Chondrocyte (in vitro differentiated cells): ENCODE results near the gene ZNF569. TPM values are rescaled to one million over a fixed set of nuclear protein-coding genes. Genes with fewer than 3 reads are reported as not detected.

Experiments
- DNase-seq: peaks from one replicate; pipeline ENCODE4 v3.0.0; 2021; ENCODE audit warnings: mixed read lengths, low spot score
- H3K27ac Mint-ChIP-seq: one replicate; pipeline ENCODE4 v1.8.0; 2021; ENCODE audit warnings: mild to moderate bottlenecking, moderate library complexity, mixed read lengths; ENCODE audit not compliant: unreplicated experiment
- H3K27me3 Mint-ChIP-seq: 2 replicates; pipeline ENCODE4 v1.8.0; 2021; ENCODE audit warnings: low read depth, mixed read lengths
- H3K36me3 Mint-ChIP-seq: 2 replicates; pipeline ENCODE4 v1.8.0; 2021; ENCODE audit warnings: low read depth, mixed read lengths
- H3K4me1 Mint-ChIP-seq: 2 replicates; pipeline ENCODE4 v1.8.0; 2021; ENCODE audit warnings: low read depth, mild to moderate bottlenecking, mixed read lengths
- H3K4me3 Mint-ChIP-seq: one replicate; pipeline ENCODE4 v1.8.0; 2021; ENCODE audit warnings: mild to moderate bottlenecking, moderate library complexity, mixed read lengths; ENCODE audit not compliant: unreplicated experiment
- H3K9me3 Mint-ChIP-seq: 2 replicates; pipeline ENCODE4 v1.8.0; 2021; ENCODE audit warnings: low read depth, mixed read lengths
- CTCF ChIP-seq: fragments of 200-600 bp; sonication (generic); IDR thresholded peaks from 2 replicates; pipeline ENCODE4 v1.5.0; 2021; ENCODE audit warnings: antibody characterized with exemption, mild to moderate bottlenecking, moderate library complexity
- total RNA-seq: library from RNA; stranded (reverse); gene quantifications from 3 replicates; pipeline ENCODE4 v1.2.1, GENCODE V29; 2021

The ZNF569 gene
- total RNA-seq, 1 donor from 2014 or later: 7.4 TPM

GRCh38 chr19:37470216-37470615 lies 3.0 kb upstream of the ZNF569 start:
- no peak for DNase-seq
- Mint-ChIP-seq H3K4me3 (peak overlapping the region; percentile 99), H3K36me3 (peaks cover 13% of the 10 kb centered on the region), H3K27ac (no peak overlapping the region), H3K27me3 (no peaks in the 10 kb centered on the region), H3K9me3 (peaks cover 10% of the 10 kb centered on the region), H3K4me1 (peaks cover 37% of the 10 kb centered on the region)
- TF ChIP-seq CTCF: no peak

GRCh38 chr19:37468961-37469777 lies 1.9 kb upstream of the ZNF569 start, which contains the start of gene ZNF570:
TSS of gene ZNF570 (plus strand) at chr19:37469356. CDS start at chr19:37470355, 999 bp downstream.
- DNase-seq: peak; percentile 98
- Mint-ChIP-seq H3K4me3 (peak within 1 kb of the TSS; percentile 99), H3K36me3 (peaks cover 19% of the 10 kb centered on the region), H3K27ac (peak within 1 kb of the TSS; percentile 95), H3K4me1 (peaks cover 37% of the 10 kb centered on the region), H3K9me3 (peaks cover 18% of the 10 kb centered on the region), H3K27me3 (no peaks in the 10 kb centered on the region)
- no peak for TF ChIP-seq CTCF

DNA sequence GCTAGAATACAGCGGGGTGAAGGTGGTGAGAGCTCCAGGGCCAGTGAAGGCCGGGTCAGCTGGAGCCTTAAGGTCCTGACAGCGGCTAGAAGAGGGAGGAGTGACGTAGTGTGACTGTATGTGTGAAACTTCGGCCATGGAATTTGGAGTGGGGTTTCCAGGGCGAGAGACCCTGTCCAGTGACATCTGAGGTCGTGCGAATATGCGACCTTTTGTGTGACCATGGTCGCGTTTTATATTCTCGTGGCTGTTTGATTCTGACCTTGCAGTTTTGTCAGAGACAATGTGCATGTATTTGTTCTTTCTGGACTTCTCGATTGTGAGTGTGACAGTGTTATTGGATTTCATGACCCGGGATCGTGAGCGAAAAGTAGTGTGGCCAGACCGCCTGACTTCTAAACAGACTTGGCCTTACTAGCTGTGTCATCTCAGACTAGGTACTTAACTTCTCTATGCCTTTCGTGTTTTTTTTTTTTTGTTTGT lies 405 bp upstream of the ZNF569 start:
- peaks cover 19% of the 10 kb centered on the region for H3K36me3 Mint-ChIP-seq
- TF ChIP-seq CTCF: no peak

DNA sequence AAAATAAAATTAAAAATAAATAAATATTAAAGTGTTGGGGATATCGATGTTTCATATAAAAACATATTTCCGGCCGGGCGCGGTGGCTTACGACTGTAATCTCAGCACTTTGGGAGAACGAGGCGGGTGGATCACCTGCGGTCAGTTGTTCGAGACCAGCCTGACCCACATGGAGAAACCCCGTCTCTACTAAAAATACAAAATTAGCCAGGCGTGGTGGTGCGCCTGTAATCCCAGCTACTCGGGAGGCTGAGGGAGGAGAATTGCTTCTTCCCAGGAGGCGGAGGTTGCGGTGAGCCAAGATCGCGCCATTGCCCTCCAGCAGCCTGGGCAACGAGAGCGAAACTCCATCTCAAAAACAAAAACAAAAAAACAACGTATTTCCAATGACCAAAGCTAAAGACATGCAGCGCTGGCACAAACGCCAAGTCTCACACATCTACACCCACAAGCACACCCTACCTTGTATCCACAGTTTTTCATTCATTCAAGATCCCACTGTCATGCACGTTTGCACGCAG lies 907 bp downstream of the ZNF569 start:
- peak overlapping the region; percentile 99 for H3K4me3 Mint-ChIP-seq
- peak overlapping the region; percentile 98 for H3K27ac Mint-ChIP-seq
- H3K27me3 Mint-ChIP-seq: no peaks in the 10 kb centered on the region
- H3K36me3 Mint-ChIP-seq: peaks cover 19% of the 10 kb centered on the region
- TF ChIP-seq CTCF: no peak
- DNase-seq: no peak
- H3K9me3 Mint-ChIP-seq: peaks cover 18% of the 10 kb centered on the region
- H3K4me1 Mint-ChIP-seq: peaks cover 37% of the 10 kb centered on the region

More for the DNA sequence above, 405 bp upstream of the ZNF569 start:
- Mint-ChIP-seq H3K4me3 (peak overlapping the region; percentile 99), H3K27ac (peak overlapping the region; percentile 98), H3K9me3 (peaks cover 18% of the 10 kb centered on the region), H3K27me3 (no peaks in the 10 kb centered on the region), H3K4me1 (peaks cover 37% of the 10 kb centered on the region)
- no peak for DNase-seq

DNA sequence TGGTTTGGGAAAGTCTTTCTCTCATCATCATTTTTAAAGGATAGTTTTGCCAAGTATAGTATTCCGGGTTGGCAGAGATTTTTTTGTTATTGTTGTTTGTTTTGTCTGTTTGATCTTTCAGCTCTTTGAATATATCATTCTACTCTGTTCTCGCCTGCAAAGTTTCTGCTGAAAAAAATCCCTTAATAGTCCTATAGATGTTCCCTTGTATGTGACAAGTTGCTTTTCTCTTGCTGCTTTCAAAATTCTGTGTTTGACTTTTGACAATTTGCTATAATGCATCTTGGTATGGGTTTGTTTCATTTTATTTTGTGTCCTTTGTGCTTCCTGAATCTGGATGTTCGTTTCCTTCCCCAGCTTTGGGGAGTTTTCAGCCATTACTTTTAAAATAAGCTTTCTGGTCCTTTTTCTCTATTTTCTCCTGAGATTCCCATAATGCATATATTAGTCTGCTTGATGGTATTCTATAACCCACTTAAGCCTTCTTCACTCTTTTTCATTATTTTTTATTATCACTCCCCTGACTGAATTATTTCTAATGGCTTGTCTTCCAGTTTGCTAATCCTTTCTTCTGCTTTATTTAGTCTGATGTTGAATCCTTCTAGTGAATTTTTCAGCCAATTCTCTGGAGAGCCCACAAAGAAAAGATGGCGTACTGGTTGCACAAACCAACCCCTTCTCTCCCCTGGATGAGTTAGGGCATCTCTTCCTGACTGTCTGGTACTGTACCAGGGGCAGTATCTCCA lies 14.6 kb downstream of the ZNF569 start:
- TF ChIP-seq CTCF: no peak
- peaks cover 81% of the 10 kb centered on the region for H3K36me3 Mint-ChIP-seq
- H3K27ac Mint-ChIP-seq: peak overlapping the region; percentile 22
- DNase-seq: no peak
- H3K4me3 Mint-ChIP-seq: no peak overlapping the region
- H3K9me3 Mint-ChIP-seq: peaks cover 84% of the 10 kb centered on the region
- no peaks in the 10 kb centered on the region for H3K27me3 Mint-ChIP-seq
- no peaks in the 10 kb centered on the region for H3K4me1 Mint-ChIP-seq
